ENCODE results near the gene ACSL6. TPM values are rescaled to one million over a fixed set of nuclear protein-coding genes. Genes with fewer than 3 reads are reported as not detected.

ACSL6 gene
- total RNA-seq, 1 donor from 2014 or later, result 0.19 TPM

DNA sequence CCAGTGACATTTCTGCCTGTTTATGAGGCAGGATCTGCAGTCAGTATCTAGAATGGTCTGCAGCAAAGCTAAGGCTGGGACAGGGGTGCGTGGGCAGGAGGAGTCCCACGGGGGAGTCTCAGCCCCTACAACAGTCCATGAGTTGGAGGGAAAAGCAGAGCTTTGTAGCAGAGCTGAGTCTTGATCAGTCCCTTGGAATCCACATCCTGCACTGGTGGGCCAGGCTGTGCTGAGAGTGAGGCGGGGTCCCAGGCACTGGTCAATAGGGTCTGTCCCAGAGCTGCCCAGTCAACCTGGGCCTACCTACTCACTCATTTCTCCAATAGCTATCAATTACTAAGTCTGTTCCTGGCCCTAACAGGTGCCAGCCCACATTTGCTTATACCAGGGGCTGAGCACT lies 5.9 kb downstream of the ACSL6 start:
- H3K4me1 Mint-ChIP-seq (ENCODE audit: low read depth), result peaks cover 18% of the 10 kb centered on the region
- no peaks in the 10 kb centered on the region for H3K36me3 Mint-ChIP-seq (ENCODE audit: insufficient read depth)

DNA sequence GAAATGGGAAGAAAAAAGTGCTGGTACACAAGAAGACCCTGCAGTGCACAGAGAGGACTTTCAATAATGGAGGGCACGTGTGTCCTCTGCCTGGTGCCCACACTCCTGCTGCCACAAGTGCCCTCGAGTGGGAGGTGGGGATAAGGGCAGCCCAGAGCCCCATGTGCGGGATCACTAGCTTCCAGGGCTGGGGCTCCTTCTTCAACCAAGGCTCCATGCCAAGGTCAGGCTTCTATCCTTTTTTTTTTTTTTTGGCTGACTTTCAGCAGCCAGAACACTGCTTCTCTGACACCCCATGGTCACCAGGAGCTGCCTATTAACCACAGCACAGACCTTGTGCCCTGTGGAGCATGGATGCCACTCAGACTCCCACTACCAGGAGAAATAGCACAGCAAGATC lies 7.5 kb downstream of the ACSL6 start:
- H3K4me3 Mint-ChIP-seq (ENCODE audit: low read depth), result no peak overlapping the region

More for the DNA sequence above, 5.9 kb downstream of the ACSL6 start:
- H3K9me3 Mint-ChIP-seq (ENCODE audit: low read depth), result no peaks in the 10 kb centered on the region
- no peak overlapping the region for H3K27ac Mint-ChIP-seq
- H3K27me3 Mint-ChIP-seq, result peaks cover 31% of the 10 kb centered on the region
- H3K4me3 Mint-ChIP-seq (ENCODE audit: low read depth), result no peak overlapping the region
- TF ChIP-seq, protein P1, sequence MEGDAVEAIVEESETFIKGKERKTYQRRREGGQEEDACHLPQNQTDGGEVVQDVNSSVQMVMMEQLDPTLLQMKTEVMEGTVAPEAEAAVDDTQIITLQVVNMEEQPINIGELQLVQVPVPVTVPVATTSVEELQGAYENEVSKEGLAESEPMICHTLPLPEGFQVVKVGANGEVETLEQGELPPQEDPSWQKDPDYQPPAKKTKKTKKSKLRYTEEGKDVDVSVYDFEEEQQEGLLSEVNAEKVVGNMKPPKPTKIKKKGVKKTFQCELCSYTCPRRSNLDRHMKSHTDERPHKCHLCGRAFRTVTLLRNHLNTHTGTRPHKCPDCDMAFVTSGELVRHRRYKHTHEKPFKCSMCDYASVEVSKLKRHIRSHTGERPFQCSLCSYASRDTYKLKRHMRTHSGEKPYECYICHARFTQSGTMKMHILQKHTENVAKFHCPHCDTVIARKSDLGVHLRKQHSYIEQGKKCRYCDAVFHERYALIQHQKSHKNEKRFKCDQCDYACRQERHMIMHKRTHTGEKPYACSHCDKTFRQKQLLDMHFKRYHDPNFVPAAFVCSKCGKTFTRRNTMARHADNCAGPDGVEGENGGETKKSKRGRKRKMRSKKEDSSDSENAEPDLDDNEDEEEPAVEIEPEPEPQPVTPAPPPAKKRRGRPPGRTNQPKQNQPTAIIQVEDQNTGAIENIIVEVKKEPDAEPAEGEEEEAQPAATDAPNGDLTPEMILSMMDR (IDR thresholded peaks at IDR 0.05; ENCODE audit: unreplicated experiment), result no peak
- DNase-seq (ENCODE audit: low spot score, unreplicated experiment), result no peak

DNA sequence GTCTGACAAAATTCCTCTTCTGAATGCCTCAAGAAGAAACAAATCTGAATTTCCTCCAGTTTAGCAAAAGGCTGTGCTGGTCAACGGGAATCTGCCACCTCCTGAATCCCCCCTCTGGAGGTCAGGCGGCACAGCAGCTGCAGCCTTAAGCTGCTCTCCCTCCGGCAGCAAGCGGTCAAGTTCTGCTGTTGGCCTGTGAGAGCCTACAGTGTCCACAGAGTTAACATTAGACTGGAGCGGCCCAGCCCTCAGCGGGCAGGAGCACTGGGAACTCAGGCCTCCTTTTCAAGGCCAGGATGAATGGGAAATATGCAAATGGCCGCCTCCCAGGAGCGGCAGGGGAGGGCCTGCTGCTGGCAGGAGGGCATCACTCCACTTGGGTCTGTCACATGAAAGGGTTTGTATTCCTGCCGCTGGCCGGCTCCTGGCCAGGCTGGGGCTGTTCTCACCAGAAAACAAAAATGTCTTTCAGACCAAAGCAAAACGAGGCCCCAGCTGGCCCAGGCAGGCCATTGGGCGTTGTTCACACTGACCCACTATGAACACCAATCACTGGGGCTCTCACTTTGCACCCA lies 8.2 kb downstream of the ACSL6 start:
- H3K27me3 Mint-ChIP-seq, result peaks cover 10% of the 10 kb centered on the region
- H3K4me3 Mint-ChIP-seq (ENCODE audit: low read depth), result no peak overlapping the region
- H3K27ac Mint-ChIP-seq, result no peak overlapping the region
- peaks cover 20% of the 10 kb centered on the region for H3K4me1 Mint-ChIP-seq (ENCODE audit: low read depth)
- DNase-seq (ENCODE audit: low spot score, unreplicated experiment), result no peak
- no peaks in the 10 kb centered on the region for H3K9me3 Mint-ChIP-seq (ENCODE audit: low read depth)
- TF ChIP-seq, protein P1 (IDR thresholded peaks at IDR 0.05; ENCODE audit: unreplicated experiment), result peak; percentile 47
- H3K36me3 Mint-ChIP-seq (ENCODE audit: insufficient read depth), result no peaks in the 10 kb centered on the region

More for the DNA sequence above, 7.5 kb downstream of the ACSL6 start:
- TF ChIP-seq, protein P1 (IDR thresholded peaks at IDR 0.05; ENCODE audit: unreplicated experiment), result no peak
- Mint-ChIP-seq H3K36me3 (ENCODE audit: insufficient read depth) (no peaks in the 10 kb centered on the region), H3K4me1 (ENCODE audit: low read depth) (peaks cover 16% of the 10 kb centered on the region), H3K9me3 (ENCODE audit: low read depth) (no peaks in the 10 kb centered on the region), H3K27me3 (peaks cover 14% of the 10 kb centered on the region), H3K27ac (no peak overlapping the region)
- DNase-seq (ENCODE audit: low spot score, unreplicated experiment), result no peak

- TF ChIP-seq, protein P1 (IDR thresholded peaks at IDR 0.05; ENCODE audit: unreplicated experiment), result no peak
- DNase-seq (ENCODE audit: low spot score, unreplicated experiment), result no peak
- Mint-ChIP-seq H3K36me3 (ENCODE audit: insufficient read depth) (no peaks in the 10 kb centered on the region), H3K9me3 (ENCODE audit: low read depth) (no peaks in the 10 kb centered on the region), H3K27me3 (peaks cover 10% of the 10 kb centered on the region), H3K27ac (peak overlapping the region; percentile 51), H3K4me3 (ENCODE audit: low read depth) (no peak overlapping the region), H3K4me1 (ENCODE audit: low read depth) (peaks cover 23% of the 10 kb centered on the region)
Measured at GRCh38 chr5:132002757-132003156, 8.7 kb downstream of the ACSL6 start.

GRCh38 chr5:132001647-132002561 lies 9.6 kb downstream of the ACSL6 start:
- H3K36me3 Mint-ChIP-seq (ENCODE audit: insufficient read depth), result no peaks in the 10 kb centered on the region
- H3K9me3 Mint-ChIP-seq (ENCODE audit: low read depth), result no peaks in the 10 kb centered on the region
- DNase-seq (ENCODE audit: low spot score, unreplicated experiment), result no peak
- peaks cover 10% of the 10 kb centered on the region for H3K27me3 Mint-ChIP-seq
- TF ChIP-seq, protein P1 (IDR thresholded peaks at IDR 0.05; ENCODE audit: unreplicated experiment), result no peak
- peaks cover 30% of the 10 kb centered on the region for H3K4me1 Mint-ChIP-seq (ENCODE audit: low read depth)
- H3K27ac Mint-ChIP-seq, result no peak overlapping the region
- no peak overlapping the region for H3K4me3 Mint-ChIP-seq (ENCODE audit: low read depth)

Data from progenitor cell of endocrine pancreas (in vitro differentiated cells).